Panc1 (cell line): ENCODE results near the gene SULT1C2. TPM values are rescaled to one million over a fixed set of nuclear protein-coding genes. Genes with fewer than 3 reads are reported as not detected.

ENCODE experiments used
- ATAC-seq: fragments of 200-7000 bp; cut with Tn5 transposase; 2 replicates; pipeline ENCODE4 v1.9.1; 2020; ENCODE audit warnings: mild to moderate bottlenecking, moderate library complexity
- BruUV-seq: library from RNA; stranded (reverse); fragments of 400-500 nt; replicated peaks from 2 replicates; lab custom pipeline; 2021; lab: Mats Ljungman, UMichigan
- CTCF ChIA-PET: fragments of 300-600 bp; sonication (Branson Sonifier 250); formaldehyde crosslinking; loops from one replicate; lab custom pipeline; 2022; ENCODE audit warnings: antibody characterized with exemption; lab: Charles Lee
- POLR2A ChIA-PET: fragments of 300-600 bp; sonication (Branson Sonifier 250); formaldehyde crosslinking; loops from one replicate; lab custom pipeline; 2022; ENCODE audit warnings: antibody characterized with exemption; lab: Charles Lee
- DNase-seq: peaks from one replicate; pipeline ENCODE4 v3.0.0-alpha.2; 2010; ENCODE audit warnings: low read depth, low spot score
- H3K27ac ChIP-seq: 2 replicates; pipeline ENCODE4 v1.5.1; 2011; ENCODE audit warnings: mild to moderate bottlenecking, low read length, inconsistent platforms
- H3K27me3 ChIP-seq: fragments of 200-500 bp; sonication (Bioruptor generic); 2 replicates; pipeline ENCODE4 v1.6.0; 2014; ENCODE audit warnings: low read length, inconsistent platforms; ENCODE audit not compliant: control insufficient read depth, insufficient read depth
- H3K36me3 ChIP-seq: fragments of 200-500 bp; sonication (Bioruptor generic); 2 replicates; pipeline ENCODE4 v1.5.1; 2014; ENCODE audit warnings: inconsistent platforms, mild to moderate bottlenecking, low read length, moderate library complexity; ENCODE audit not compliant: control insufficient read depth, insufficient read depth
- H3K4me1 ChIP-seq: 2 replicates; pipeline ENCODE4 v1.5.1; 2011; ENCODE audit warnings: inconsistent platforms, mild to moderate bottlenecking, low read length, moderate library complexity; ENCODE audit not compliant: control insufficient read depth, insufficient read depth
- H3K4me3 ChIP-seq, 2 experiments: 2 replicates each; pipeline ENCODE4 v1.5.1; 2011 to 2012; ENCODE audit warnings: low read depth in 2 of 2, low read length in 2 of 2, mild to moderate bottlenecking in 2 of 2, inconsistent platforms in 1 of 2, moderate library complexity in 1 of 2
- H3K9me3 ChIP-seq: fragments of 200-500 bp; sonication (Bioruptor generic); 2 replicates; pipeline ENCODE4 v1.5.1; 2014; ENCODE audit warnings: low read depth, mild to moderate bottlenecking, inconsistent platforms, low read length, moderate library complexity; ENCODE audit not compliant: control insufficient read depth, insufficient read depth
- POLR2AphosphoS5 ChIP-seq: IDR thresholded peaks from 2 replicates; pipeline ENCODE4 v1.6.1; 2012; ENCODE audit warnings: mild to moderate bottlenecking, low read depth, low read length, moderate library complexity
- SIN3A ChIP-seq: IDR thresholded peaks from 2 replicates; pipeline ENCODE4 v1.6.1; 2012; ENCODE audit warnings: low read depth, mild to moderate bottlenecking, low read length, moderate library complexity, borderline replicate concordance; ENCODE audit not compliant: insufficient read depth
- TCF7L2 ChIP-seq: IDR thresholded peaks from 2 replicates; pipeline ENCODE4 v1.6.1; 2011; ENCODE audit warnings: mild to moderate bottlenecking, low read depth, low read length, inconsistent platforms
- in situ Hi-C: cut with HindIII; loops from 2 replicates; pipeline ENCODE4 v1.10.0; 2016; ENCODE audit warnings: low sequenced_read_pairs, low pct_unique_long_range_greater_than_20kb
- intact Hi-C: fragments of 100-400 bp; cut with micrococcal nuclease; formaldehyde crosslinking; loops from one replicate; pipeline ENCODE4 v1.10.0; 2022; ENCODE audit not compliant: unreplicated experiment
- total RNA-seq: library from RNA; stranded (reverse); gene quantifications from one replicate; pipeline ENCODE4 v1.2.1, GENCODE V29; 2021; ENCODE audit not compliant: unreplicated experiment
- TF ChIP-seq, protein P1 (sequence below): fragments of 450-650 bp; IDR thresholded peaks from 2 replicates; pipeline ENCODE4 v1.5.1; 2017; ENCODE audit warnings: mild to moderate bottlenecking
- TF ChIP-seq, protein P2 (sequence below), 2 experiments: IDR thresholded peaks; 2 replicates each; pipeline ENCODE4 v1.6.1; 2011 to 2012; ENCODE audit warnings: low read depth in 2 of 2, control low read depth in 1 of 2, low read length in 1 of 2, mild to moderate bottlenecking in 1 of 2, moderate library complexity in 1 of 2; ENCODE audit not compliant: insufficient read depth in 1 of 2

SULT1C2 gene
- total RNA-seq, 1 experiment from 2014 or later: 0.31 TPM

DNA sequence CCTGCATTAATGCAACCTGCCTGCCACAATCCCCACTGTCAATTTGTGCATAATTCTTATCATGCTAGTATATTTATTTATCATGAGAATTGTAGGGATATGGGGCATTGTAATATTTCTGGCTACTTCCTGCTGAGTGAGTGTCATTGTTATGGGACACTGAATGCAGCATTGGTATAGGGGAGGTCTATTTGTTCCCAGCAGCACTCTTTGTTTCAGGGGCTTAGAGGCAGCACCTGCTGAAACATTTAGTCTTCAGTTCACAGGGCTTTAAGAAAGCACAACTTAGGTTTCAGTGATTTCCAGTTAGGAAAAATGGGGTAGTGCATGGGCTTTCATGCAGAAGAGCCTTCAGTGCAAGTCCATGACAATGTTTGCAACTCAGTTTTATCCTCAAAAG is 25.3 kb upstream of the SULT1C2 start:
- CTCF ChIA-PET: no interaction called here
- Histone ChIP-seq H3K36me3 (no peaks in the 10 kb centered on the region), H3K27ac (no peak overlapping the region), H3K9me3 (no peaks in the 10 kb centered on the region), H3K4me1 (peaks cover 5% of the 10 kb centered on the region; the same call in 1 of the 2 replicates), H3K27me3 (no peaks in the 10 kb centered on the region), H3K4me3 (no peak overlapping the region)
- TF ChIP-seq TCF7L2: no peak
- TF ChIP-seq, protein P1, sequence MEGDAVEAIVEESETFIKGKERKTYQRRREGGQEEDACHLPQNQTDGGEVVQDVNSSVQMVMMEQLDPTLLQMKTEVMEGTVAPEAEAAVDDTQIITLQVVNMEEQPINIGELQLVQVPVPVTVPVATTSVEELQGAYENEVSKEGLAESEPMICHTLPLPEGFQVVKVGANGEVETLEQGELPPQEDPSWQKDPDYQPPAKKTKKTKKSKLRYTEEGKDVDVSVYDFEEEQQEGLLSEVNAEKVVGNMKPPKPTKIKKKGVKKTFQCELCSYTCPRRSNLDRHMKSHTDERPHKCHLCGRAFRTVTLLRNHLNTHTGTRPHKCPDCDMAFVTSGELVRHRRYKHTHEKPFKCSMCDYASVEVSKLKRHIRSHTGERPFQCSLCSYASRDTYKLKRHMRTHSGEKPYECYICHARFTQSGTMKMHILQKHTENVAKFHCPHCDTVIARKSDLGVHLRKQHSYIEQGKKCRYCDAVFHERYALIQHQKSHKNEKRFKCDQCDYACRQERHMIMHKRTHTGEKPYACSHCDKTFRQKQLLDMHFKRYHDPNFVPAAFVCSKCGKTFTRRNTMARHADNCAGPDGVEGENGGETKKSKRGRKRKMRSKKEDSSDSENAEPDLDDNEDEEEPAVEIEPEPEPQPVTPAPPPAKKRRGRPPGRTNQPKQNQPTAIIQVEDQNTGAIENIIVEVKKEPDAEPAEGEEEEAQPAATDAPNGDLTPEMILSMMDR: no peak
- TF ChIP-seq, protein P2, sequence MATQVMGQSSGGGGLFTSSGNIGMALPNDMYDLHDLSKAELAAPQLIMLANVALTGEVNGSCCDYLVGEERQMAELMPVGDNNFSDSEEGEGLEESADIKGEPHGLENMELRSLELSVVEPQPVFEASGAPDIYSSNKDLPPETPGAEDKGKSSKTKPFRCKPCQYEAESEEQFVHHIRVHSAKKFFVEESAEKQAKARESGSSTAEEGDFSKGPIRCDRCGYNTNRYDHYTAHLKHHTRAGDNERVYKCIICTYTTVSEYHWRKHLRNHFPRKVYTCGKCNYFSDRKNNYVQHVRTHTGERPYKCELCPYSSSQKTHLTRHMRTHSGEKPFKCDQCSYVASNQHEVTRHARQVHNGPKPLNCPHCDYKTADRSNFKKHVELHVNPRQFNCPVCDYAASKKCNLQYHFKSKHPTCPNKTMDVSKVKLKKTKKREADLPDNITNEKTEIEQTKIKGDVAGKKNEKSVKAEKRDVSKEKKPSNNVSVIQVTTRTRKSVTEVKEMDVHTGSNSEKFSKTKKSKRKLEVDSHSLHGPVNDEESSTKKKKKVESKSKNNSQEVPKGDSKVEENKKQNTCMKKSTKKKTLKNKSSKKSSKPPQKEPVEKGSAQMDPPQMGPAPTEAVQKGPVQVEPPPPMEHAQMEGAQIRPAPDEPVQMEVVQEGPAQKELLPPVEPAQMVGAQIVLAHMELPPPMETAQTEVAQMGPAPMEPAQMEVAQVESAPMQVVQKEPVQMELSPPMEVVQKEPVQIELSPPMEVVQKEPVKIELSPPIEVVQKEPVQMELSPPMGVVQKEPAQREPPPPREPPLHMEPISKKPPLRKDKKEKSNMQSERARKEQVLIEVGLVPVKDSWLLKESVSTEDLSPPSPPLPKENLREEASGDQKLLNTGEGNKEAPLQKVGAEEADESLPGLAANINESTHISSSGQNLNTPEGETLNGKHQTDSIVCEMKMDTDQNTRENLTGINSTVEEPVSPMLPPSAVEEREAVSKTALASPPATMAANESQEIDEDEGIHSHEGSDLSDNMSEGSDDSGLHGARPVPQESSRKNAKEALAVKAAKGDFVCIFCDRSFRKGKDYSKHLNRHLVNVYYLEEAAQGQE (IDR thresholded peaks at IDR 0.05; ENCODE audit: insufficient read depth in 1 of 2, low read depth in 2 of 2, low read length in 1 of 2): no peak
- no peak for TF ChIP-seq POLR2AphosphoS5
- TF ChIP-seq SIN3A: no peak
- POLR2A ChIA-PET: no interaction called here
- in situ Hi-C loops: no loop called here
- DNase-seq (no peak), ATAC-seq (no peak)
- intact Hi-C loops: no loop called here
- BruUV-seq: no TSS peak

DNA sequence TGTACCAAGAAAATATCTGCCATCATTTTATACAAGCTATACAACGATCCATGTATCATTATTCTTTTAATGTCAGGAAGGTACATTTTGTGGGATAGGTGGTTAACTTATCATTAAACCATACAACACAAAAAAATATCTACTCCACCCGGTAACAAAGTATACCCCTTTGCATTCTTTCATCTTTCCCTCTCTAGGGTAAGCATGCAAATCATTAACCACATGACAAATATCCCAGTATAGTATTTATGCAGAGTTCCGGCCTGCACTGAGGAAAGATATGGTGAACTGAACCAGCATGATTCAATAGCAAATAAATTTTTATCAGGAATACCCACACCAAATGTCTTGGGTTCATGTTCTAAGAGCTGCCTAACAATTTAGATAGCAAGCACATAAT is 22.5 kb upstream of the SULT1C2 start:
- intact Hi-C loops: no loop called here
- Histone ChIP-seq H3K4me3 (no peak overlapping the region), H3K27ac (no peak overlapping the region), H3K27me3 (no peaks in the 10 kb centered on the region), H3K9me3 (no peaks in the 10 kb centered on the region), H3K4me1 (peaks cover 5% of the 10 kb centered on the region; the same call in 1 of the 2 replicates), H3K36me3 (no peaks in the 10 kb centered on the region)
- no peak for ATAC-seq
- POLR2A ChIA-PET: no interaction called here
- DNase-seq: no peak
- in situ Hi-C loops: no loop called here
- CTCF ChIA-PET: no interaction called here
- TF ChIP-seq POLR2AphosphoS5 (no peak), SIN3A (no peak), TCF7L2 (no peak)
- TF ChIP-seq, protein P1: no peak
- TF ChIP-seq, protein P2 (IDR thresholded peaks at IDR 0.05; ENCODE audit: insufficient read depth in 1 of 2, low read depth in 2 of 2, low read length in 1 of 2): no peak
- no TSS peak for BruUV-seq
